ENCODE results near the gene CORIN. TPM values are rescaled to one million over a fixed set of nuclear protein-coding genes. Genes with fewer than 3 reads are reported as not detected.

The CORIN gene
- total and polyA plus RNA-seq, 2 of the 4 experiments (the other 2 are of a cell fraction), result 20.3 to 24.7 TPM

GRCh38 chr4:47711646-47712045 lies 126.2 kb downstream of the CORIN start:
- H3K4ac ChIP-seq (ENCODE audit: low read depth, low read length), result no peak overlapping the region
- no peak overlapping the region for H3K27ac ChIP-seq (ENCODE audit: insufficient read depth, low read length)
- intact Hi-C loops (cut with micrococcal nuclease) (no loop called here), dilution Hi-C loops (cut with HindIII; ENCODE audit: low sequenced_read_pairs, unreplicated experiment) (no loop called here), in situ Hi-C loops (cut with MboI; ENCODE audit: low sequenced_read_pairs) (no loop called here)
- no peaks in the 10 kb centered on the region for H3K4me1 ChIP-seq (ENCODE audit: control insufficient read depth, insufficient read depth, low read length)
- H3K9me1 ChIP-seq (ENCODE audit: insufficient read depth, low read length), result no peaks in the 10 kb centered on the region
- H3K4me2 ChIP-seq (ENCODE audit: low read depth, low read length), result no peak overlapping the region
- DNase-seq, result no peak
- ATAC-seq (ENCODE audit: low read depth), result no peak
- no peak overlapping the region for H3K18ac ChIP-seq (ENCODE audit: low read depth, low read length)
- CTCF ChIA-PET, result interaction anchor here (1.6 kb wide), 1 partner anchor 125 kb away, joined by 4 read pairs; no protein-coding TSS in a partner anchor
- H4K91ac ChIP-seq (ENCODE audit: insufficient read depth, low read depth, low read length), result no peak overlapping the region
- no peak overlapping the region for H2AK9ac ChIP-seq (replicated peaks; ENCODE audit: low read depth, low read length, poor library complexity)
- H3K27me3 ChIP-seq (ENCODE audit: control insufficient read depth, insufficient read depth, low read length), result peaks cover 10% of the 10 kb centered on the region
- H3K56ac ChIP-seq (ENCODE audit: extremely low read depth, insufficient read depth, low read length), result no peak overlapping the region
- no peak overlapping the region for H2AK5ac ChIP-seq (ENCODE audit: low read depth, low read length)
- no peak overlapping the region for H2BK5ac ChIP-seq (ENCODE audit: low read depth, low read length, poor library complexity, severe bottlenecking)
- H4K8ac ChIP-seq (ENCODE audit: low read depth in 2 of 2, low read length in 2 of 2), result no peak overlapping the region
- BruUV-seq (replicated peaks), result no TSS peak
- no peaks in the 10 kb centered on the region for H3K36me3 ChIP-seq (ENCODE audit: control insufficient read depth, insufficient read depth, low read length)
- no peak for TF ChIP-seq MAZ (IDR thresholded peaks at IDR 0.05; ENCODE audit: borderline replicate concordance, low read depth, low read length)
- TF ChIP-seq POLR2A (IDR thresholded peaks at IDR 0.05; ENCODE audit: low read depth, low read length), result no peak
- TF ChIP-seq RCOR1 (IDR thresholded peaks at IDR 0.05; ENCODE audit: insufficient replicate concordance, low read length), result no peak
- no peak for TF ChIP-seq CEBPB (IDR thresholded peaks at IDR 0.05; ENCODE audit: low read depth, low read length)
- no peak for TF ChIP-seq BHLHE40 (IDR thresholded peaks at IDR 0.05; ENCODE audit: low read depth, low read length)
- TF ChIP-seq, protein P1, sequence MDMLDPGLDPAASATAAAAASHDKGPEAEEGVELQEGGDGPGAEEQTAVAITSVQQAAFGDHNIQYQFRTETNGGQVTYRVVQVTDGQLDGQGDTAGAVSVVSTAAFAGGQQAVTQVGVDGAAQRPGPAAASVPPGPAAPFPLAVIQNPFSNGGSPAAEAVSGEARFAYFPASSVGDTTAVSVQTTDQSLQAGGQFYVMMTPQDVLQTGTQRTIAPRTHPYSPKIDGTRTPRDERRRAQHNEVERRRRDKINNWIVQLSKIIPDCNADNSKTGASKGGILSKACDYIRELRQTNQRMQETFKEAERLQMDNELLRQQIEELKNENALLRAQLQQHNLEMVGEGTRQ (IDR thresholded peaks at IDR 0.05; ENCODE audit: low read depth, low read length), result no peak
- TF ChIP-seq RAD21 (IDR thresholded peaks at IDR 0.05; ENCODE audit: low read length), result no peak
- no peak for TF ChIP-seq CHD1 (IDR thresholded peaks at IDR 0.05; ENCODE audit: low read depth, low read length)
- TF ChIP-seq, protein P2, sequence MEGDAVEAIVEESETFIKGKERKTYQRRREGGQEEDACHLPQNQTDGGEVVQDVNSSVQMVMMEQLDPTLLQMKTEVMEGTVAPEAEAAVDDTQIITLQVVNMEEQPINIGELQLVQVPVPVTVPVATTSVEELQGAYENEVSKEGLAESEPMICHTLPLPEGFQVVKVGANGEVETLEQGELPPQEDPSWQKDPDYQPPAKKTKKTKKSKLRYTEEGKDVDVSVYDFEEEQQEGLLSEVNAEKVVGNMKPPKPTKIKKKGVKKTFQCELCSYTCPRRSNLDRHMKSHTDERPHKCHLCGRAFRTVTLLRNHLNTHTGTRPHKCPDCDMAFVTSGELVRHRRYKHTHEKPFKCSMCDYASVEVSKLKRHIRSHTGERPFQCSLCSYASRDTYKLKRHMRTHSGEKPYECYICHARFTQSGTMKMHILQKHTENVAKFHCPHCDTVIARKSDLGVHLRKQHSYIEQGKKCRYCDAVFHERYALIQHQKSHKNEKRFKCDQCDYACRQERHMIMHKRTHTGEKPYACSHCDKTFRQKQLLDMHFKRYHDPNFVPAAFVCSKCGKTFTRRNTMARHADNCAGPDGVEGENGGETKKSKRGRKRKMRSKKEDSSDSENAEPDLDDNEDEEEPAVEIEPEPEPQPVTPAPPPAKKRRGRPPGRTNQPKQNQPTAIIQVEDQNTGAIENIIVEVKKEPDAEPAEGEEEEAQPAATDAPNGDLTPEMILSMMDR (conservative IDR thresholded peaks at IDR 0.05; ENCODE audit: low read depth, low read length), result no peak
- TF ChIP-seq NFE2L2 (IDR thresholded peaks at IDR 0.05; ENCODE audit: low read depth, low read length), result no peak
- no peak for TF ChIP-seq MAFK (IDR thresholded peaks at IDR 0.05; ENCODE audit: low read depth, low read length)
- no peak for TF ChIP-seq FOS (IDR thresholded peaks at IDR 0.05; ENCODE audit: low read depth, low read length)
- TF ChIP-seq, protein P3, sequence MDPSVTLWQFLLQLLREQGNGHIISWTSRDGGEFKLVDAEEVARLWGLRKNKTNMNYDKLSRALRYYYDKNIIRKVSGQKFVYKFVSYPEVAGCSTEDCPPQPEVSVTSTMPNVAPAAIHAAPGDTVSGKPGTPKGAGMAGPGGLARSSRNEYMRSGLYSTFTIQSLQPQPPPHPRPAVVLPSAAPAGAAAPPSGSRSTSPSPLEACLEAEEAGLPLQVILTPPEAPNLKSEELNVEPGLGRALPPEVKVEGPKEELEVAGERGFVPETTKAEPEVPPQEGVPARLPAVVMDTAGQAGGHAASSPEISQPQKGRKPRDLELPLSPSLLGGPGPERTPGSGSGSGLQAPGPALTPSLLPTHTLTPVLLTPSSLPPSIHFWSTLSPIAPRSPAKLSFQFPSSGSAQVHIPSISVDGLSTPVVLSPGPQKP (IDR thresholded peaks at IDR 0.05; ENCODE audit: borderline replicate concordance, low read depth, low read length), result no peak
- TF ChIP-seq RFX5 (IDR thresholded peaks at IDR 0.05; ENCODE audit: low read depth, low read length), result no peak
- TF ChIP-seq MXI1 (IDR thresholded peaks at IDR 0.05; ENCODE audit: borderline replicate concordance, low read depth, low read length), result no peak
- TF ChIP-seq SMC3 (IDR thresholded peaks at IDR 0.05; ENCODE audit: low read depth, low read length), result no peak
- no peak overlapping the region for H2AFZ ChIP-seq (replicated peaks; ENCODE audit: low read length, poor library complexity)
- H3K4me3 ChIP-seq (ENCODE audit: insufficient read depth, low read depth, low read length), result no peak overlapping the region
- no peak overlapping the region for H3K14ac ChIP-seq (replicated peaks; ENCODE audit: low read depth, low read length)
- POLR2A ChIA-PET (ENCODE audit: unreplicated experiment), result no interaction called here
- H3K23ac ChIP-seq (ENCODE audit: low read depth, low read length), result no peak overlapping the region
- H2BK120ac ChIP-seq (ENCODE audit: low read depth, low read length), result no peak overlapping the region
- no peak overlapping the region for H2BK15ac ChIP-seq (ENCODE audit: low read depth, low read length)
- no peak overlapping the region for H4K5ac ChIP-seq (ENCODE audit: low read depth, low read length)
- no peaks in the 10 kb centered on the region for H3K79me1 ChIP-seq (ENCODE audit: low read depth in 1 of 2, low read length in 2 of 2)
- H3K9me3 ChIP-seq (ENCODE audit: control insufficient read depth, insufficient read depth, low read length), result no peaks in the 10 kb centered on the region
- H3K9ac ChIP-seq (ENCODE audit: low read depth, low read length), result no peak overlapping the region
- WGBS, 2 experiments (ENCODE audit: extremely low coverage in 2 of 2, insufficient read length in 1 of 2), result no CpG with 5 or more reads among the region's 3 CpGs
- no peak overlapping the region for H2BK20ac ChIP-seq (ENCODE audit: low read depth, low read length)
- no peaks in the 10 kb centered on the region for H4K20me1 ChIP-seq (ENCODE audit: insufficient read depth, low read length)
